Smooth muscle cell (in vitro differentiated cells): ENCODE measurements around the gene RINL. TPM values are rescaled to one million over a fixed set of nuclear protein-coding genes. Genes with fewer than 3 reads are reported as not detected.

Source experiments
- DNase-seq: peaks from one replicate; lab custom pipeline; 2025; ENCODE audit not compliant: unreplicated experiment; lab: John Stamatoyannopoulos, UW
- H2AFZ ChIP-seq: fragments of 200-600 bp; sonication (generic); 2 replicates; pipeline ENCODE4 v1.6.0; 2016; ENCODE audit warnings: antibody characterized with exemption, low read depth, mild to moderate bottlenecking
- H3F3A ChIP-seq: fragments of 200-600 bp; sonication (generic); 2 replicates; pipeline ENCODE4 v1.6.0; 2017; ENCODE audit warnings: antibody characterized with exemption, low read depth
- H3K27ac ChIP-seq: fragments of 200-600 bp; sonication (generic); 2 replicates; pipeline ENCODE4 v1.5.1; 2016; ENCODE audit warnings: low read depth, mild to moderate bottlenecking
- H3K27me3 ChIP-seq: fragments of 200-600 bp; sonication (generic); 2 replicates; pipeline ENCODE4 v1.6.1; 2016; ENCODE audit warnings: low read depth, mild to moderate bottlenecking
- H3K36me3 ChIP-seq: fragments of 200-600 bp; sonication (generic); 2 replicates; pipeline ENCODE4 v1.5.1; 2016; ENCODE audit warnings: low read depth
- H3K4me1 ChIP-seq: fragments of 200-600 bp; sonication (generic); 2 replicates; pipeline ENCODE4 v1.5.1; 2016; ENCODE audit warnings: low read depth
- H3K4me2 ChIP-seq: fragments of 200-600 bp; sonication (generic); 2 replicates; pipeline ENCODE4 v1.6.0; 2016; ENCODE audit warnings: mild to moderate bottlenecking
- H3K4me3 ChIP-seq: fragments of 200-600 bp; sonication (generic); 2 replicates; pipeline ENCODE4 v1.5.1; 2016; ENCODE audit warnings: mild to moderate bottlenecking
- H3K79me2 ChIP-seq: fragments of 200-600 bp; sonication (generic); 2 replicates; pipeline ENCODE4 v1.6.0; 2016; ENCODE audit warnings: low read depth, mild to moderate bottlenecking
- H3K9ac ChIP-seq: fragments of 200-600 bp; sonication (generic); 2 replicates; pipeline ENCODE4 v1.6.0; 2016; ENCODE audit warnings: low read depth
- H3K9me3 ChIP-seq: fragments of 200-600 bp; sonication (generic); replicated peaks from 2 replicates; pipeline ENCODE4 v1.5.1; 2016; ENCODE audit warnings: low read depth
- H4K20me1 ChIP-seq: fragments of 200-600 bp; sonication (generic); 2 replicates; pipeline ENCODE4 v1.6.0; 2016; ENCODE audit warnings: low read depth
- WGBS: methylation state at CpG from one replicate; pipeline ENCODE4 v1.1.7; 2016; ENCODE audit warnings: low lambda C conversion rate; 5-methylcytosine and 5-hydroxymethylcytosine counted together
- polyA plus RNA-seq: library from polyadenylated mRNA; unstranded; fragments of >200 nt; fragmentation: Nextera tagmentation; extraction: Ambion mirVana; gene quantifications from 2 replicates; pipeline ENCODE4 v1.2.1, GENCODE V29; 2016
- total RNA-seq: library from RNA; depleted of rRNA; stranded (reverse); fragments of >200 nt; gene quantifications from 2 replicates; pipeline ENCODE4 v1.2.3, GENCODE V29; 2014
- TF ChIP-seq, protein P1 (sequence below): fragments of 200-600 bp; sonication (generic); IDR thresholded peaks from 2 replicates; pipeline ENCODE4 v1.5.1; 2017; ENCODE audit warnings: borderline replicate concordance, mild to moderate bottlenecking, antibody characterized with exemption; ENCODE audit not compliant: insufficient read depth, poor library complexity, severe bottlenecking

RINL gene
- total and polyA plus RNA-seq, 2 experiments from 2014 or later, result 2.0 to 3.0 TPM

- peak within 1 kb of the TSS; percentile 81 for H2AFZ ChIP-seq
- peak within 1 kb of the TSS; percentile 97 for H3K4me2 ChIP-seq
- H3K36me3 ChIP-seq, result no peaks in the 10 kb centered on the region
- TF ChIP-seq, protein P1, sequence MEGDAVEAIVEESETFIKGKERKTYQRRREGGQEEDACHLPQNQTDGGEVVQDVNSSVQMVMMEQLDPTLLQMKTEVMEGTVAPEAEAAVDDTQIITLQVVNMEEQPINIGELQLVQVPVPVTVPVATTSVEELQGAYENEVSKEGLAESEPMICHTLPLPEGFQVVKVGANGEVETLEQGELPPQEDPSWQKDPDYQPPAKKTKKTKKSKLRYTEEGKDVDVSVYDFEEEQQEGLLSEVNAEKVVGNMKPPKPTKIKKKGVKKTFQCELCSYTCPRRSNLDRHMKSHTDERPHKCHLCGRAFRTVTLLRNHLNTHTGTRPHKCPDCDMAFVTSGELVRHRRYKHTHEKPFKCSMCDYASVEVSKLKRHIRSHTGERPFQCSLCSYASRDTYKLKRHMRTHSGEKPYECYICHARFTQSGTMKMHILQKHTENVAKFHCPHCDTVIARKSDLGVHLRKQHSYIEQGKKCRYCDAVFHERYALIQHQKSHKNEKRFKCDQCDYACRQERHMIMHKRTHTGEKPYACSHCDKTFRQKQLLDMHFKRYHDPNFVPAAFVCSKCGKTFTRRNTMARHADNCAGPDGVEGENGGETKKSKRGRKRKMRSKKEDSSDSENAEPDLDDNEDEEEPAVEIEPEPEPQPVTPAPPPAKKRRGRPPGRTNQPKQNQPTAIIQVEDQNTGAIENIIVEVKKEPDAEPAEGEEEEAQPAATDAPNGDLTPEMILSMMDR, result no peak
- no peaks in the 10 kb centered on the region for H3K9me3 ChIP-seq
- no peaks in the 10 kb centered on the region for H3K27me3 ChIP-seq
- WGBS, result under 1% methylated on average over 54 of the region's 64 CpGs
- H4K20me1 ChIP-seq, result no peaks in the 10 kb centered on the region
- H3K27ac ChIP-seq, result peak within 1 kb of the TSS; percentile 95
- peak; percentile 91 for DNase-seq
- peak within 1 kb of the TSS; percentile 95 for H3K9ac ChIP-seq
- H3K4me1 ChIP-seq, result peaks cover 16% of the 10 kb centered on the region
- H3F3A ChIP-seq, result no peaks in the 10 kb centered on the region
- H3K79me2 ChIP-seq, result peaks cover 28% of the 10 kb centered on the region
- peak within 1 kb of the TSS; percentile 70 for H3K4me3 ChIP-seq
Observed at GRCh38 chr19:38899447-38900201, 21.5 kb upstream of the RINL start, which contains the start of the genes NFKBIB and SIRT2. TSS of gene NFKBIB (plus strand) at chr19:38899969. CDS start at chr19:38900033, 64 bp downstream. TSS of gene SIRT2 (minus strand) at chr19:38899618. CDS start at chr19:38899521, 97 bp downstream.

DNA sequence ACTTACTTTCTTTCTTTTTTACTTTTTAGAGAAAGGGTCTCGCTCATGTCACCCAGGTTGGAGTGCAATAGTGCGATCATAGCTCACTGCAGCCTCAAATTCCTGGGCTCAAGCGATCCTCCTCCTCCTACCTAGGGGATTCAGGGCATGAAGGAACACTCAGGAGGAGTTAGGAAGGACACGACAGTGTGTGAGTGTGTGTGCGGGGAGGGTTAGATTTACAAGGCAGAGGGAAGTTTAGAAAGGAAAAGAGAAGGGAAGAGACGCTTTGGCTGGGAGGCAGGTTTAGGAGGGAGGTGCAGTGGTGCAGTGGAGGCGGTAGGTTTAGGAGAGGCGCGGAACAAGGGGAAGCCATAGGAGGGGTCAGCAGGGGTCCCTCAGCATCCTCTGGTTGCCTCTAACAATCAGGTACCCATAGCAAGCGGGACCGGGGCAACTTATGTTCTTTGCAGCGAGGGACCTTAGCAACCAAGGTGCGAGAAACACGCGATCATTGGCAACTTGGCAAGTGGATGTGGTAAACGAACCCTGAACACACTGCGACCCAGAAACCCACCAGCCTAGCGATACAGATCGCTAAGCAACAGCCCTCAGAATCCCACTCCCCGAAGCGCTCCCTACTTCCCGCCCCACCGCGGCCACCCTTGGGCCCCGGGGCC lies 20.8 kb upstream of the RINL start:
- WGBS, result 20% methylated on average over 25 of the region's 25 CpGs
- peak overlapping the region; percentile 95 for H3K27ac ChIP-seq
- no peak for DNase-seq

GRCh38 chr19:38894968-38895367 lies 16.9 kb upstream of the RINL start:
- no peaks in the 10 kb centered on the region for H3K9me3 ChIP-seq
- H3K4me2 ChIP-seq, result no peak overlapping the region
- DNase-seq, result no peak
- WGBS, result 85% methylated on average over 5 of the region's 9 CpGs
- H3F3A ChIP-seq, result no peaks in the 10 kb centered on the region
- H3K79me2 ChIP-seq, result peaks cover 11% of the 10 kb centered on the region
- H3K36me3 ChIP-seq, result no peaks in the 10 kb centered on the region
- no peak overlapping the region for H3K9ac ChIP-seq
- H3K4me3 ChIP-seq, result no peak overlapping the region
- H3K27ac ChIP-seq, result no peak overlapping the region
- TF ChIP-seq, protein P1, result no peak
- H4K20me1 ChIP-seq, result no peaks in the 10 kb centered on the region
- peaks cover 6% of the 10 kb centered on the region for H3K4me1 ChIP-seq
- H2AFZ ChIP-seq, result no peak overlapping the region
- no peaks in the 10 kb centered on the region for H3K27me3 ChIP-seq

More for the DNA sequence above, 20.8 kb upstream of the RINL start:
- Histone ChIP-seq H3K79me2 (peaks cover 28% of the 10 kb centered on the region), H3K36me3 (no peaks in the 10 kb centered on the region), H4K20me1 (no peaks in the 10 kb centered on the region), H3K9ac (peak overlapping the region; percentile 95), H3K27me3 (no peaks in the 10 kb centered on the region), H3K9me3 (no peaks in the 10 kb centered on the region), H2AFZ (peak overlapping the region; percentile 81), H3K4me1 (peaks cover 16% of the 10 kb centered on the region), H3K4me3 (peak overlapping the region; percentile 70), H3F3A (no peaks in the 10 kb centered on the region), H3K4me2 (peak overlapping the region; percentile 95)
- TF ChIP-seq, protein P1, result no peak
